Upper lobe of left lung (tissue), 6 donors: Measurements from ENCODE around the gene PFKP. TPM values are rescaled to one million over a fixed set of nuclear protein-coding genes. Genes with fewer than 3 reads are reported as not detected.

ENCODE experiments used
- ATAC-seq, 2 donors: fragments of 200-7000 bp; cut with Tn5 transposase; one replicate each; pipeline ENCODE4 v1.9.1; 2022; ENCODE audit warnings: mild to moderate bottlenecking in 2 of 2, moderate library complexity in 2 of 2; ENCODE audit not compliant: low FRiP score in 2 of 2
- DNase-seq, 2 donors: peaks; one replicate each; pipeline ENCODE4 v3.0.0-alpha.2; 2019 to 2020
- H3K27ac ChIP-seq, 4 donors: fragments of 200-600 bp; sonication (generic); one replicate each; pipeline ENCODE4 v1.5.1; 2016 to 2019
- H3K27me3 ChIP-seq, 4 donors: fragments of 200-600 bp; sonication (generic); one replicate each; pipeline ENCODE4 v1.5.1; 2017 to 2019
- H3K36me3 ChIP-seq, 4 donors: fragments of 200-600 bp; sonication (generic); one replicate each; pipeline ENCODE4 v1.5.1; 2016 to 2019
- H3K4me1 ChIP-seq, 4 donors: fragments of 200-600 bp; sonication (generic); one replicate each; pipeline ENCODE4 v1.5.1; 2018 to 2019
- H3K4me3 ChIP-seq, 4 donors: fragments of 200-600 bp; sonication (generic); one replicate each; pipeline ENCODE4 v1.5.1; 2017 to 2019; ENCODE audit warnings: mild to moderate bottlenecking in 2 of 4, moderate library complexity in 1 of 4
- H3K9me3 ChIP-seq, 4 donors: fragments of 200-600 bp; sonication (generic); one replicate each; pipeline ENCODE4 v1.5.1; 2018 to 2019
- EP300 ChIP-seq, 4 donors: sonication (generic); formaldehyde crosslinking; IDR thresholded peaks; one replicate each; pipeline ENCODE4 v1.5.1; 2017; ENCODE audit warnings: antibody characterized with exemption in 4 of 4, control low read depth in 2 of 4
- POLR2A ChIP-seq, 4 donors: fragments of 450-650 bp; IDR thresholded peaks; one replicate each; pipeline ENCODE4 v1.5.1; 2016 to 2017; ENCODE audit warnings: antibody characterized with exemption in 4 of 4, mild to moderate bottlenecking in 2 of 4
- POLR2AphosphoS5 ChIP-seq, 2 donors: sonication (generic); formaldehyde crosslinking; IDR thresholded peaks; one replicate each; pipeline ENCODE4 v1.5.1; 2017; ENCODE audit warnings: antibody characterized with exemption in 2 of 2
- WGBS, 2 donors: methylation state at CpG; one replicate each; pipeline ENCODE4 v1.1.5; 2017 to 2018; 5-methylcytosine and 5-hydroxymethylcytosine counted together
- total RNA-seq, 6 donors: library from RNA; depleted of rRNA in 4 of 6; stranded (reverse); fragments of >200 nt in 4 of 6; gene quantifications; one replicate each; pipeline versions ENCODE4 v1.1.0 to v1.2.1, GENCODE V29; 2016 to 2021
- TF ChIP-seq, protein P1 (sequence below), 6 experiments: fragments of 450-650 bp in 4 of 6; fragments of 200-600 bp in 2 of 6; sonication (generic) in 2 of 6; IDR thresholded peaks; one replicate each; pipeline ENCODE4 v1.5.1; 2016 to 2019; ENCODE audit warnings: antibody characterized with exemption in 6 of 6
- donor health status: DM: no; HTN: no; CAD: no; lungs with moderate emphysema.
- donor health status: DM: no; HTN: yes; CAD: no; lungs with severe emphysema.

PFKP gene
- total RNA-seq, 6 donors from 2014 or later: 18.9 to 42.1 (median 30.8) TPM

DNA sequence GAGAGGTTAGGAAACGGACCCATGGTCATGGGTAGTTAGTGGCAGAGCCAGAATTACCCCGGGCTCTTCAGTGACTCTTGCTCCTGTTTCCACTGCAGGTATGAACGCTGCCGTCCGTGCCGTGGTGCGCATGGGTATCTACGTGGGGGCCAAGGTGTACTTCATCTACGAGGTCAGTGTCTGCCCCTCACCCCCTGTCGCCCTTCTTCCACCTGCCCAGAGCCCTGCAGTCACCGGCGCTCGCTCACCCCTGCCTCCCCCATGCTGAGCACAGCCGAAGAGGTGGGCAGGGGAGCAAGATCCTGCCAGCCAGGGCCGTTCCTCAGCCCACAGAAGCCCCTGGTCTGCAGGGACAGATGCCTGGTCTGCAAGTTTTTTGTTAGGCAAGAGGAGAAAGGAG, 14.9 kb downstream of the PFKP start:
- WGBS, 2 donors: 90 to 94% methylated on average over 15 of the region's 15 CpGs
- H3K4me1 ChIP-seq: no peaks in the 10 kb centered on the region
- ATAC-seq: no peak

DNA sequence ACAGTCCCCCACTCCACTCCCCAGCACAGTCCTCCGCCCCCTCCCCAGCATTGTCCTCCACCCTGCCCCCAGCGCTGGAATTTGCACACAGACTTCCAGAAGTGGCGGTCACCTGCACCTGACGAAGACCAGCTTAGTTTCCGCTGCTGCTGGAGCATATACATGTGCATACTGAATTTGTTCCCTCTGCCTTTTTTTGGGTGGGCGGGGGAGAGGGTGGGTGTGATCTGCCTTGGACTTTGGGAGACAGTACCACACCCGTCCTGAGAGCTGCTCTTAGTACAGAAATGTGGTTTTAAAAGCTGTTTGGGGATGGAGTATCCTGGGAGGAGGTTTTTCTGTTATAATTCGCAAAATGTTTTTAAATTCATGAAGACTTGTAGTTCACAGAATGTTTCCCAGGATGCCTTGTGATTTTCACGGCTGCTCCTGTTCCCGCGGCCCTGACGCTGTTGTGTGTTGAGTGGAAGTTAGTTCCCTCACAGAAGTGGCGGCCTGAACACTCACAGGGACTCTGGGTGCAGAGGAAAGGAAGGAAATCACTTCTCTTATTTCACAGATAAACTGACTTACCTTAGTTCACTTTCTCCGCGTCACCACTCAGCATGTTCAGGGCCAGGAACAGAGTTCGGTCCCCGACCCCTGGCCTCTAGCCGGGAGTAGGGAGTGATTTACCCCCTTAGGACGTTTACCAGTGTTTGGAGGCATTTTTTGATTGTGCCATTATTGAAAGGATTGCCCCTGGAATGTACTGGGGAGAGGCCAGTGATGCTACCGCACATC, 18.6 kb downstream of the PFKP start:
- TF ChIP-seq POLR2AphosphoS5 (IDR thresholded peaks at IDR 0.05): no peak
- no peak for TF ChIP-seq EP300 (IDR thresholded peaks at IDR 0.05)
- TF ChIP-seq, protein P1, sequence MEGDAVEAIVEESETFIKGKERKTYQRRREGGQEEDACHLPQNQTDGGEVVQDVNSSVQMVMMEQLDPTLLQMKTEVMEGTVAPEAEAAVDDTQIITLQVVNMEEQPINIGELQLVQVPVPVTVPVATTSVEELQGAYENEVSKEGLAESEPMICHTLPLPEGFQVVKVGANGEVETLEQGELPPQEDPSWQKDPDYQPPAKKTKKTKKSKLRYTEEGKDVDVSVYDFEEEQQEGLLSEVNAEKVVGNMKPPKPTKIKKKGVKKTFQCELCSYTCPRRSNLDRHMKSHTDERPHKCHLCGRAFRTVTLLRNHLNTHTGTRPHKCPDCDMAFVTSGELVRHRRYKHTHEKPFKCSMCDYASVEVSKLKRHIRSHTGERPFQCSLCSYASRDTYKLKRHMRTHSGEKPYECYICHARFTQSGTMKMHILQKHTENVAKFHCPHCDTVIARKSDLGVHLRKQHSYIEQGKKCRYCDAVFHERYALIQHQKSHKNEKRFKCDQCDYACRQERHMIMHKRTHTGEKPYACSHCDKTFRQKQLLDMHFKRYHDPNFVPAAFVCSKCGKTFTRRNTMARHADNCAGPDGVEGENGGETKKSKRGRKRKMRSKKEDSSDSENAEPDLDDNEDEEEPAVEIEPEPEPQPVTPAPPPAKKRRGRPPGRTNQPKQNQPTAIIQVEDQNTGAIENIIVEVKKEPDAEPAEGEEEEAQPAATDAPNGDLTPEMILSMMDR (IDR thresholded peaks at IDR 0.05): no peak
- no peak for TF ChIP-seq POLR2A (IDR thresholded peaks at IDR 0.05)

More for the DNA sequence above, 14.9 kb downstream of the PFKP start:
- TF ChIP-seq POLR2AphosphoS5 (IDR thresholded peaks at IDR 0.05): no peak
- no peak for TF ChIP-seq POLR2A (IDR thresholded peaks at IDR 0.05)
- no peak for TF ChIP-seq EP300 (IDR thresholded peaks at IDR 0.05)
- TF ChIP-seq, protein P1 (IDR thresholded peaks at IDR 0.05): no peak
- H3K27ac ChIP-seq: no peak overlapping the region
- H3K36me3 ChIP-seq: peaks cover 0 to 4% (median 0%) of the 10 kb centered on the region in 4 donors
- DNase-seq: no peak
- H3K9me3 ChIP-seq: no peaks in the 10 kb centered on the region
- H3K27me3 ChIP-seq: no peaks in the 10 kb centered on the region
- no peak overlapping the region for H3K4me3 ChIP-seq

DNA sequence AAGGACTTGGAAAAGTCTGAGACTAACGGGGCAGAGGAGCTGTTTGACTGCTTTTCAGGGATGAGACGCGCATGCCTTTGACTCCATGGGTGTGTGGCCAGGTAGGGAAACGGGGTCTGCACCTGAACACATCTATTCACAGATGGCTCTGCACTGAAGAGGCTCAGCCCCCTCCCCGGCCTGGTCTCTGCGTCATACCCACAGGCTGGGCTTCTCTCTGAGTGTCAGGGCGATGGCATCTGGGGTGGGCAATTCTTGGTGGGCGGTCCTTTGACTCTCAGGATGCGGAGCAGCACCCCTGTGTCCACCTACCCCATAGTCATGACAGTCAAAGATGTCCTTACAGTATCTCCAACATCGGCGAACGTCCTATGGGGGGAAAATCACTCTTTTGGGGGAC, 23.0 kb downstream of the PFKP start:
- Histone ChIP-seq H3K27me3 (no peaks in the 10 kb centered on the region), H3K36me3 (no peaks in the 10 kb centered on the region), H3K4me1 (peaks cover 10 to 31% (median 12%) of the 10 kb centered on the region in 4 donors), H3K27ac (peak overlapping the region in 1 of 4 donors; percentile 51), H3K9me3 (no peaks in the 10 kb centered on the region), H3K4me3 (no peak overlapping the region)
- WGBS, 2 donors: 87 to 91% methylated on average over 12 of the region's 12 CpGs
- no peak for DNase-seq
- TF ChIP-seq POLR2AphosphoS5 (IDR thresholded peaks at IDR 0.05): no peak
- no peak for TF ChIP-seq POLR2A (IDR thresholded peaks at IDR 0.05)
- TF ChIP-seq, protein P1 (IDR thresholded peaks at IDR 0.05): no peak
- no peak for TF ChIP-seq EP300 (IDR thresholded peaks at IDR 0.05)
- no peak for ATAC-seq

More for the DNA sequence above, 18.6 kb downstream of the PFKP start:
- Histone ChIP-seq H3K4me3 (no peak overlapping the region), H3K27me3 (no peaks in the 10 kb centered on the region), H3K36me3 (peaks cover 0 to 4% (median 0%) of the 10 kb centered on the region in 4 donors), H3K27ac (no peak overlapping the region), H3K9me3 (no peaks in the 10 kb centered on the region), H3K4me1 (peaks cover 0 to 5% (median under 1%) of the 10 kb centered on the region in 4 donors)
- ATAC-seq: peak in 1 of 2 donors; percentile 34
- WGBS, 2 donors: 71 to 82% methylated on average over 17 to 18 of the region's 20 CpGs
- no peak for DNase-seq

DNA sequence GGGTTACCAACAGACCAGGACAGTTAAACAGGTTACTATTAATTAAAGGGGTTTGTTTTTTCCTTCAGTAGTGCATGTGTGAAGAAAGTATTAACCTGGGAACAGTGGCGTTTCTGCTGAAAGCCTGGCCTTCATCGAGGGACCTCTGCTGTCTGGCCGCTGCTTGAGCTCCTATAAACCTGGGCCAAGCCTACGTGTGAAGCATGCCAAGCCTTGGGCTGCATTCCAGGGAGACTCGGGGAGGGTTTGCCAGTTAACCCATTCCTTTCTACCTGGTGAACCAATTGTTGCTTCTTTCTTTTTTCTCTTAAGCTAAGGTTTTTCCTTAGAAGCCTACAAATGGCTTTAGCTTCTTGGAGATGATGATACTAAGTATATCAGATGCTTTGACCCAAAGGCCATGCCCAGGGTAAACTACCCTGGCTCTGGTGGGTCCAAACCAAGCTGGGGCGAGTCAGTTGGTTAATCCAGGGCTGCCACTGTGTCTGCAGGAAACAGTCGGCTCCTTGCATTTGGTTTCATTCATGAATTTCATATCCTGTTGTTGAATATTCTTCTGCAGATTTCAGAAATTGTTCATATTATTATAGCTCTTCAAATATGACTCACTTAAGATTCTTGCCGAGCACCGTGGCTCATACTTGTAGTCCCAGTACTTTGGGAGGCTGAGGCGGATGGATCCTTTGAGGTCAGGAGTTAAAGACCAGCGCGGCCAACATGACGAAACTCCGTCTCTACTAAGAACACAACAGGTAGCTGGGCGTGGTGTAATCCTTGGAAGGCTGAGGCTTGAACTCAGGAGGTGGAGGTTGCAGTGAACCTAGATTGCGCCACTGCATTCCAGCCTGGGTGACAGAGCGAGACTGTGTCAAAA, 23.8 kb downstream of the PFKP start:
- ATAC-seq (peak; percentile 15 to 86), DNase-seq (peak in 1 of 2 donors; percentile 93)
- TF ChIP-seq POLR2A (IDR thresholded peaks at IDR 0.05): no peak
- TF ChIP-seq, protein P1 (IDR thresholded peaks at IDR 0.05): no peak
- TF ChIP-seq POLR2AphosphoS5 (IDR thresholded peaks at IDR 0.05): peak; percentile 41 to 45
- TF ChIP-seq EP300 (IDR thresholded peaks at IDR 0.05): peak in 1 of 4 donors; percentile 66
- no peak overlapping the region for H3K4me3 ChIP-seq
- no peaks in the 10 kb centered on the region for H3K27me3 ChIP-seq
- H3K9me3 ChIP-seq: no peaks in the 10 kb centered on the region
- H3K4me1 ChIP-seq: peaks cover 10 to 39% (median 15%) of the 10 kb centered on the region in 4 donors
- peak overlapping the region; percentile 34 to 56 (median 48) for H3K27ac ChIP-seq
- H3K36me3 ChIP-seq: no peaks in the 10 kb centered on the region
- 46 to 49% methylated on average over 17 of the region's 17 CpGs for WGBS, 2 donors
